ENCODE results near the gene EFEMP2. TPM values are rescaled to one million over a fixed set of nuclear protein-coding genes. Genes with fewer than 3 reads are reported as not detected.
A peak's percentile ranks its signal among the peaks of the same experiment; 100 is the strongest.
"Not testable (repeated sequence)": the region's sequence is repeated elsewhere in the genome, so short reads cannot be mapped to it uniquely, and the experiment has no call there.

The EFEMP2 gene
- total RNA-seq, 1 donor from 2014 or later, result 11.2 TPM

- DNase-seq (ENCODE audit: low read depth in 2 of 2), result no peak
Measured at GRCh38 chr11:65854852-65855837, 17.5 kb downstream of the EFEMP2 start.

GRCh38 chr11:65854161-65854592 lies 18.4 kb downstream of the EFEMP2 start:
- DNase-seq (ENCODE audit: low read depth in 2 of 2), result no peak

- DNase-seq (ENCODE audit: low read depth in 2 of 2), result no peak
Measured at GRCh38 chr11:65853246-65853979, 19.2 kb downstream of the EFEMP2 start.

GRCh38 chr11:65852508-65853245 lies 19.9 kb downstream of the EFEMP2 start:
- DNase-seq (ENCODE audit: low read depth in 2 of 2), result no peak

GRCh38 chr11:65851811-65852507 lies 20.6 kb downstream of the EFEMP2 start:
- DNase-seq (ENCODE audit: low read depth in 2 of 2), result no peak

- no peak for DNase-seq (ENCODE audit: low read depth in 2 of 2)
Measured at GRCh38 chr11:65851083-65851579, 21.5 kb downstream of the EFEMP2 start.

- no peak for DNase-seq (ENCODE audit: low read depth in 2 of 2)
Measured at GRCh38 chr11:65850217-65851082, 22.1 kb downstream of the EFEMP2 start.

GRCh38 chr11:65849771-65850216 lies 22.8 kb downstream of the EFEMP2 start:
- no peak for DNase-seq (ENCODE audit: low read depth in 2 of 2)

- DNase-seq (ENCODE audit: low read depth in 2 of 2), result no peak
Measured at GRCh38 chr11:65849366-65849765, 23.2 kb downstream of the EFEMP2 start.

- DNase-seq (ENCODE audit: low read depth in 2 of 2), result not testable (repeated sequence)
Measured at GRCh38 chr11:65848693-65849092, 23.9 kb downstream of the EFEMP2 start.

GRCh38 chr11:65847746-65848145 lies 24.9 kb downstream of the EFEMP2 start:
- DNase-seq (ENCODE audit: low read depth in 2 of 2), result no peak

GRCh38 chr11:65844231-65844872 lies 28.2 kb downstream of the EFEMP2 start:
- DNase-seq (ENCODE audit: low read depth in 2 of 2), result no peak

GRCh38 chr11:65843811-65844210 lies 28.8 kb downstream of the EFEMP2 start:
- no peak for DNase-seq (ENCODE audit: low read depth in 2 of 2)

GRCh38 chr11:65842144-65842543 lies 30.5 kb downstream of the EFEMP2 start:
- no peak for DNase-seq (ENCODE audit: low read depth in 2 of 2)

GRCh38 chr11:65834202-65834601 lies 38.4 kb downstream of the EFEMP2 start:
- no peak for DNase-seq (ENCODE audit: low read depth in 2 of 2)

- DNase-seq (ENCODE audit: low read depth in 2 of 2), result peak; percentile 79 to 91
Measured at GRCh38 chr11:65833297-65834030, 39.1 kb downstream of the EFEMP2 start, which contains the start of gene SNX32. TSS of gene SNX32 (plus strand) at chr11:65833963. CDS start at chr11:65834066, 103 bp downstream.

GRCh38 chr11:65832231-65832630 lies 40.4 kb downstream of the EFEMP2 start:
- DNase-seq (ENCODE audit: low read depth in 2 of 2), result not testable (repeated sequence)

- no peak for DNase-seq (ENCODE audit: low read depth in 2 of 2)
Measured at GRCh38 chr11:65829459-65829858, 43.1 kb downstream of the EFEMP2 start.

Data from dermis microvascular lymphatic vessel endothelial cell (primary cell).